ENCODE data around the gene PRAMEF14.
"Not testable (repeated sequence)": the region's sequence is repeated elsewhere in the genome, so short reads cannot be mapped to it uniquely, and the experiment has no call there.

PRAMEF14 gene, protein sequence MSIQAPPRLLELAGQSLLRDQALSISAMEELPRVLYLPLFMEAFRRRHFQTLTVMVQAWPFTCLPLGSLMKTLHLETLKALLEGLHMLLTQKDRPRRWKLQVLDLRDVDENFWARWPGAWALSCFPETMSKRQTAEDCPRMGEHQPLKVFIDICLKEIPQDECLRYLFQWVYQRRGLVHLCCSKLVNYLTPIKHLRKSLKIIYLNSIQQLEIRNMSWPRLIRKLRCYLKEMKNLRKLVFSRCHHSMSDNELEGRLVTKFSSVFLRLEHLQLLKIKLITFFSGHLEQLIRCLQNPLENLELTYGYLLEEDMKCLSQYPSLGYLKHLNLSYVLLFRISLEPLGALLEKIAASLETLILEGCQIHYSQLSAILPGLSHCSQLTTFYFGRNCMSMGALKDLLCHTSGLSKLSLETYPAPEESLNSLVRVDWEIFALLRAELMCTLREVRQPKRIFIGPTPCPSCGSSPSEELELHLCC

GRCh38 chr1:13347034-13347433 is at the start of gene PRAMEF14:
Gene PRAMEF14 (minus strand): TSS chr1:13347134. CDS start chr1:13345314, 1,820 bp downstream.
- in situ Hi-C loops (cut with HindIII; ENCODE audit: low pct_ligation_motif_present, low pct_unique_long_range_greater_than_20kb, low sequenced_read_pairs); DNase-seq: not testable (repeated sequence)

GRCh38 chr1:13395311-13395710 is 48.4 kb upstream of the PRAMEF14 start:
- in situ Hi-C loops (cut with HindIII; ENCODE audit: low pct_ligation_motif_present, low pct_unique_long_range_greater_than_20kb, low sequenced_read_pairs); DNase-seq: not testable (repeated sequence)

DNA sequence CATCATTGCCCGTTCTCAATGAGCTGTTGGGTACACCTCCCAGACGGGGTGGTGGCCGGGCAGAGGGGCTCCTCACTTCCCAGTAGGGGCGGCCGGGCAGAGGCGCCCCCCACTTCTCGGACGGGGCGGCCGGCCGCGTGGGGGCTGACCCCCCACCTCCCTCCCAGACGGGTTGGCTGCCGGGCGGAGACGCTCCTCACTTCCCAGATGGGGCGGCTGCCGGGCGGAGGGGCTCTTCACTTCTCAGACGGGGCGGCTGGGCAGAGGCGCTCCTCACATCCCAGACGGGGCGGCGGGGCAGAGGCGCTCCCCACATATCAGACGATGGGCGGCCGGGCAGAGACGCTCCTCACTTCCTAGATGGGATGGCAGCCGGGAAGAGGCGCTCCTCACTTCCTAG is 47.8 kb upstream of the PRAMEF14 start:
- in situ Hi-C loops (cut with HindIII; ENCODE audit: low pct_ligation_motif_present, low pct_unique_long_range_greater_than_20kb, low sequenced_read_pairs); DNase-seq: not testable (repeated sequence)

DNA sequence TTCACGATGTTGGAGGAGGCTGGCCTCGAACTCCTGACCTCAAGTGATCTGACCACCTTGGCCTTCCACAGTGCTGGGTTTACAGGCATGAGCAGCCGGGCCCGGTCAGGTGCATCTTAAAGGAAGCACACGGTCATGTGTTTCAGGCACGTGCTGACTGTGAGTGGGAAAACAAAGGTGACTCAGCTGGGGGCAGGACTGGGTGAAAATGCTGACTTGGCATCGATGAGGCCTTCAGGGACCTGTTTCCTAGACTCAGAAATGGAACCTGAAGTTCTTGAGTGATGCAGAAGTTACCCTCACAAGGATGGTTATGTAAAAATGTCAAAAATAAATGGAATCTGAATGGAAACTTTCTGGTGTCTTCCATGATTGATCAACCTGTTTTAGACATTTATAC is 46.1 kb upstream of the PRAMEF14 start:
- in situ Hi-C loops (cut with HindIII; ENCODE audit: low pct_ligation_motif_present, low pct_unique_long_range_greater_than_20kb, low sequenced_read_pairs); DNase-seq: not testable (repeated sequence)

DNA sequence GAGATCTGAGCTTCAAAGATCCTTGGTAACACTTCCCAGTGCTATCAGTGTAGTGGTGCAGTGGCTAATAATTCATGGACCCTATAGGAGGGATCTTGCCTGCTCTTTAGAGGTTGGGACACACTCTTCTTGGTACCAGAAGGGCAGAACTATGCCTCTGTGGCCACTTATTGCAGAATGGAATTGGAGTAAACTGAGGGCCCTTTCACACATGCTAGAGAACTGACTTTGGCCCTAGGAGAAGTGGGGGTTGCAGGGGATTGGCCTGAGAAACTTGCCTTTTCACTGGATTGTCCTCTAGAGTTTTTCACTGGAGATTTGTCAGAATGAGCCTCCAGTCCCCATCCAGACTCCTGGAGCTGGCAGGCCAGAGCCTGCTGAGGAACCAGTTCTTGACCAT is 42.4 kb upstream of the PRAMEF14 start, which contains the start of gene PRAMEF17:
TSS of gene PRAMEF17 (plus strand) at position 301 of the 400 bp plus-strand sequence. CDS start at position 327, 26 bp downstream.
- DNase-seq; in situ Hi-C loops (cut with HindIII; ENCODE audit: low pct_ligation_motif_present, low pct_unique_long_range_greater_than_20kb, low sequenced_read_pairs): not testable (repeated sequence)

GRCh38 chr1:13380380-13380779 is 33.4 kb upstream of the PRAMEF14 start:
- in situ Hi-C loops (cut with HindIII; ENCODE audit: low pct_ligation_motif_present, low pct_unique_long_range_greater_than_20kb, low sequenced_read_pairs); DNase-seq: not testable (repeated sequence)

DNA sequence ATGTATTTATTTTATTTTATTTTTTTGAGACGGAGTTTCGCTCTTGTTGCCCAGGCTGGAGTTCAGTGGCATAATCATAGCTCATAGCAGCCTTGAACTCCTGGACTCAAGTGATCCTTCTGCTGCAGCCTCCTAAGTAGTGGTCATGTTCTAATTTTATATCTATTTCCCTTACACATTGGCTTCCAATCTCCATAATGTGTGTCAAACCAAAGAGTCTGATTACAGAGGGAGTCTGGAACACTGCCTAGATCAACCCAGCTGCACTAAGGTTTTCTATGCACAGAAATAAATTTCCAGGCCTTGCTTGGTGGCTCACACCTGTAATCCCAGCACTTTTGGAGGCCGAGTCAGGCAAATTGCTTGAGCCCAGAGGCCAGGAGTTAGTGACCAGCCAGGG is 32.0 kb upstream of the PRAMEF14 start:
- in situ Hi-C loops (cut with HindIII; ENCODE audit: low pct_ligation_motif_present, low pct_unique_long_range_greater_than_20kb, low sequenced_read_pairs); DNase-seq: not testable (repeated sequence)

DNA sequence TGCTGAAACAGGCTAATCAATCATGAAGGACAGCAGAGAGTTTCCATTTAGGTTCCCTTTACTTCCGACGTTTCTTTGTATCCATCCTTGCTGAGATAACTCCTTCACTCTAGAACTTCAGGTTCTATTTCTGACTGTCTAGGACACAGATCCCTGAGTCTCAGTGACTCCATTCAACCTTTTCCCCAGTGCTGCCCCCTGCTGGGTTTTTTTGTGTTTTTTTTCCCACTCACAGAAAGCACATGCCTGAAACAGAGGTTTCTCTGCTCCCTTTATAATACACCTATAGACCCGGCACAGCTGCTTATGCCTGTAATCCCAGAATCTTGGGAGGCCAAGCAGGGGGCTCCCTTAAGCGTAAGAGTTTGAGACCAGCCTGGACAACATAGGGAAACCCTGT is 21.6 kb upstream of the PRAMEF14 start:
- peak; percentile 1 for DNase-seq
- in situ Hi-C loops (cut with HindIII; ENCODE audit: low pct_ligation_motif_present, low pct_unique_long_range_greater_than_20kb, low sequenced_read_pairs): not testable (repeated sequence)

DNA sequence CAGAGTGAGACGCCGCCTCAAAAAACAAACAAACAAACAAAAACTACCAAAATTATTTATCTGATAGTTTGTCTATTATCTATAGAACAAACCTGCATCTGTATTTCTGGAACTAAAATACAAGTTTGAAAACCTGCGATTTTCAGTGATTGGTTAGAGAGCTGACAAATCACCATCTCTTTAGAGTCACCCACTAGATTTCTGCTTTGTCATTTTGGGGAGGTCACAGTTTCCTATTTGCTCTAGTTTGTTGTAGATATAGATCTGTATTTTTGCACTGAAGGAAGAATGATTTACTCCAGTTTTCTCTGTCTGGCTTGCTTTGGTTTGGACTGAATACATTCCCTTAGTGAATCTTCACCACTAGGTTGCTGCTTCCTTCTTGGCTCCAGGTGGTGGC is 19.6 kb upstream of the PRAMEF14 start:
- DNase-seq; in situ Hi-C loops (cut with HindIII; ENCODE audit: low pct_ligation_motif_present, low pct_unique_long_range_greater_than_20kb, low sequenced_read_pairs): not testable (repeated sequence)

GRCh38 chr1:13364928-13365327 is 18.0 kb upstream of the PRAMEF14 start:
- in situ Hi-C loops (cut with HindIII; ENCODE audit: low pct_ligation_motif_present, low pct_unique_long_range_greater_than_20kb, low sequenced_read_pairs); DNase-seq: not testable (repeated sequence)

- in situ Hi-C loops (cut with HindIII; ENCODE audit: low pct_ligation_motif_present, low pct_unique_long_range_greater_than_20kb, low sequenced_read_pairs); DNase-seq: not testable (repeated sequence)
These were observed 15.4 kb upstream of the PRAMEF14 start for GRCh38 chr1:13362364-13362763.

- in situ Hi-C loops (cut with HindIII; ENCODE audit: low pct_ligation_motif_present, low pct_unique_long_range_greater_than_20kb, low sequenced_read_pairs): not testable (repeated sequence)
- peak; percentile 55 for DNase-seq
These were observed 9.8 kb upstream of the PRAMEF14 start for GRCh38 chr1:13356774-13357173.

GRCh38 chr1:13354475-13354874 is 7.5 kb upstream of the PRAMEF14 start:
- in situ Hi-C loops (cut with HindIII; ENCODE audit: low pct_ligation_motif_present, low pct_unique_long_range_greater_than_20kb, low sequenced_read_pairs); DNase-seq: not testable (repeated sequence)

- DNase-seq; in situ Hi-C loops (cut with HindIII; ENCODE audit: low pct_ligation_motif_present, low pct_unique_long_range_greater_than_20kb, low sequenced_read_pairs): not testable (repeated sequence)
These were observed 6.5 kb upstream of the PRAMEF14 start for GRCh38 chr1:13353476-13353875.

GRCh38 chr1:13342496-13342895 is 4.4 kb downstream of the PRAMEF14 start:
- in situ Hi-C loops (cut with HindIII; ENCODE audit: low pct_ligation_motif_present, low pct_unique_long_range_greater_than_20kb, low sequenced_read_pairs); DNase-seq: not testable (repeated sequence)

DNA sequence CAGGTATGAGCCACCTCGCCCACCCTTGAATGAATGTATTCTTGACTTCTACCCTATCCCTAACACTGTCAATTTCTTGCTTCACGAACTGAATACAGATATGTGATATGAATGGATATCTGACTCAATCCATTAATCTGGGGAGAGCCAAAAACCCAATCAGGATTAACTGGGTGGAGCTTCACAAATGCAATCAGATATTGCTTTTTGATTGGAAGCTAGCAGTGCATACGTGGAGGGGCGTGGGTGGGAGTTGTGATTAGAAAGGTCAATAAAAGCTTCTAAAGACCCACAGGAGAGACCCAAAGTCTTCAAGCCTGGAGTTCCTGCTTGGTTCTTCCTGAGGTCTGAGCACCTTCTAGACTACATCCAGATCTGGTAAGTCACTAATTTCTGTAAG is 31.7 kb downstream of the PRAMEF14 start, which contains the start of gene PRAMEF15:
TSS of gene PRAMEF15 (plus strand) at position 301 of the 400 bp plus-strand sequence. CDS start 2,827 bp downstream, outside the sequence.
- in situ Hi-C loops (cut with HindIII; ENCODE audit: low pct_ligation_motif_present, low pct_unique_long_range_greater_than_20kb, low sequenced_read_pairs); DNase-seq: not testable (repeated sequence)

- in situ Hi-C loops (cut with HindIII; ENCODE audit: low pct_ligation_motif_present, low pct_unique_long_range_greater_than_20kb, low sequenced_read_pairs); DNase-seq: not testable (repeated sequence)
These were observed 43.7 kb downstream of the PRAMEF14 start, which contains the start of gene PRAMEF33 for GRCh38 chr1:13303239-13303638. Gene PRAMEF33 (plus strand): TSS chr1:13303539. CDS start chr1:13305955, 2,416 bp downstream.

DNA sequence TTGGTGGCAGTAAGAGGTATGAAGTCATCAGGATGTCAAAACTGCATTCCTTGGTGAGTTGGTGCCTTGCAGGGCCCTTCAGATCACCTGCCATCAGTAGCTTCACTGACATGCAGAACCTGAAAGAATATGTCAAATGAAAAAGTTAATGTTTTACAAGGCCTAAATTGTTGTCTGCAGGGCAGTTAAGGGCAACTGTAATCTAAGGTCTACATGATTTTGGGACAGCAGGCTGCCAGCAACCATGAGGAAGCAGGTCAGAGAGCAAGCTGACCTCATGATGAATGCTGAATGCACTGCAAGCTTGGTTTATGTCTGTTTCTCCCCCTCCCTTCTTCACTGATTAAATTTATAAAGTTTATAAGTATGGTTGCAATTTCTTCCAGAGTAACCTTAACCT is 44.7 kb downstream of the PRAMEF14 start:
- DNase-seq; in situ Hi-C loops (cut with HindIII; ENCODE audit: low pct_ligation_motif_present, low pct_unique_long_range_greater_than_20kb, low sequenced_read_pairs): not testable (repeated sequence)

- in situ Hi-C loops (cut with HindIII; ENCODE audit: low pct_ligation_motif_present, low pct_unique_long_range_greater_than_20kb, low sequenced_read_pairs); DNase-seq: not testable (repeated sequence)
These were observed 48.2 kb downstream of the PRAMEF14 start for GRCh38 chr1:13298699-13299098.

Measured in ACHN (cell line).